Measurements from ENCODE around the gene RNF146.
"Not testable (repeated sequence)": the region's sequence is repeated elsewhere in the genome, so short reads cannot be mapped to it uniquely, and the experiment has no call there.

The RNF146 gene

DNA sequence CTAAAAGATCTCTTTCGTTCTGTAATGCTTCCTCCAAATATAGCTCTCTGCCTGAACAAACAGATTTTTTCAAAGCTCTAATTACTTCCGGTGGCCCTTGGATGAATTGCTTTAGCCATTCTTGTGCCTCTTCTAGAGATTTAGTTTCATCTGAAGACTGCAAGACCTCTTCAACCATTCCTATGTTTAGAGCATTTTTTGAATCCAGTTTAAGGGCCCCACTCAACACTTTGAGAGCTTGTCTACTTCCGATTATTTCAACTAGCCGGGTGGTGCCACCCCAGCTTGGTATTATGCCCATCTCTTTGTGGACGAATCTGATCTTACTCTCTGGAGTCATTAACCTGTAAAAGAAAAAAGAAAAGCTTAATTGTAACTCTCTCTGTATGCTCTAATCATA is 23.3 kb downstream of the RNF146 start:
- no peak for DNase-seq

GRCh38 chr6:127290391-127291265 is 24.0 kb downstream of the RNF146 start:
- no peak for DNase-seq

GRCh38 chr6:127291495-127291894 is 24.8 kb downstream of the RNF146 start:
- DNase-seq = no peak

- DNase-seq = no peak
These were observed 30.9 kb downstream of the RNF146 start for GRCh38 chr6:127297502-127298070.

GRCh38 chr6:127298475-127298874 is 31.8 kb downstream of the RNF146 start:
- no peak for DNase-seq

DNA sequence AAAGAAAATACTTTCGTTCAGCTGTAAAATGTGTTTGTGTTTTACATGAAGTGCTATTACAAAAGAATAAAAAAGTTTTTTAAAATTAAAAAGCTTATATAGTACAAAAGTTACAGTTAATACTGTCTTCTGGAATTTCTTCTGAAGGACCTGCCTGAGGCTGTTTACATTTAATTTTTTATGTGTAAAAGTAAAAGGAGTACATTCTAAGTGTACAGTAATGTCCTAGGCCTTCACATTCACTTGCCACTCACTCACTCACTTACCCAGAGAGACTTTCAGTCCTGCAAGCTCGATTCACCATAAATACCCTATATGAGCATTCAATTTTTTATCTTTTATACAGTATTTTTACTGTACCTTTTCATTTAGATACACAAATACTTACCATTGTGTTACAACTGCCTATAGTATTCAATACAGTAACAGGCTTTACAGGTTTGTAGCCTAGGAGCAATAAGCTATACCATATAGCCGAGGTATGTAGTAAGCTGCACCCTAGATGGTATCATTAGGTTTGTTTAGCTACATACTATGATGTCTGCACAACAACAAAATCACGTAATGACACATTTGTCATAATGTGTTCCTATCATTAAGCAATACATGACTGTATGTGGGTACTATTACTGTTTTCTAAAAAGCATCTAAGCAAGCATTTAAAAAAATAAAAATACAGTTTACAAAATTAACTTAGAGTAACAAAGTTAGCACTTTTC is 33.0 kb downstream of the RNF146 start:
- no peak for DNase-seq

- no peak for DNase-seq
These were observed 33.7 kb downstream of the RNF146 start for GRCh38 chr6:127300411-127300810.

DNA sequence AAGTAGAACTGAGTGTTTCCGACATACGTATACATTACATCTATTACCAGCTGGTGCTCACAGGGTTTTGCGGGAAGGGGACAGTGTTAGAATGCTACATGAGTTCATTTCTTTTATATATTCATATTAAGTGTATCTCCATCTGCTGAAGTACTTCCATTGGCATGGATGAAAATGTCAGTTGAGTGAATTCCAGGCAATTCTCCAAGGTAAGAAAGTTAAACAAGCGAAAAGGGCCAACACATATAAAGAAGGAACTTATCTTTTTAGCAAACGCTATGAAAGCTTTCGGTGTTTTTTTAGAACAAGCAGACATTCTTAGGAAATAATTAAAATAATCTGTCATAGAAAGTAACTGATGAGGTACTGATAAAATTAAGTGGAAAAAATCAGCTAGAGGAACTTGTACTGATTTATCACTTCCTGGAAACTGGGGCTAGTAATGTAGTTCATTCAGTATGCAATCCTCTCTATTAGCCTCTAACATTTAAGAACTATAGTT is 34.6 kb downstream of the RNF146 start:
- DNase-seq = no peak

DNA sequence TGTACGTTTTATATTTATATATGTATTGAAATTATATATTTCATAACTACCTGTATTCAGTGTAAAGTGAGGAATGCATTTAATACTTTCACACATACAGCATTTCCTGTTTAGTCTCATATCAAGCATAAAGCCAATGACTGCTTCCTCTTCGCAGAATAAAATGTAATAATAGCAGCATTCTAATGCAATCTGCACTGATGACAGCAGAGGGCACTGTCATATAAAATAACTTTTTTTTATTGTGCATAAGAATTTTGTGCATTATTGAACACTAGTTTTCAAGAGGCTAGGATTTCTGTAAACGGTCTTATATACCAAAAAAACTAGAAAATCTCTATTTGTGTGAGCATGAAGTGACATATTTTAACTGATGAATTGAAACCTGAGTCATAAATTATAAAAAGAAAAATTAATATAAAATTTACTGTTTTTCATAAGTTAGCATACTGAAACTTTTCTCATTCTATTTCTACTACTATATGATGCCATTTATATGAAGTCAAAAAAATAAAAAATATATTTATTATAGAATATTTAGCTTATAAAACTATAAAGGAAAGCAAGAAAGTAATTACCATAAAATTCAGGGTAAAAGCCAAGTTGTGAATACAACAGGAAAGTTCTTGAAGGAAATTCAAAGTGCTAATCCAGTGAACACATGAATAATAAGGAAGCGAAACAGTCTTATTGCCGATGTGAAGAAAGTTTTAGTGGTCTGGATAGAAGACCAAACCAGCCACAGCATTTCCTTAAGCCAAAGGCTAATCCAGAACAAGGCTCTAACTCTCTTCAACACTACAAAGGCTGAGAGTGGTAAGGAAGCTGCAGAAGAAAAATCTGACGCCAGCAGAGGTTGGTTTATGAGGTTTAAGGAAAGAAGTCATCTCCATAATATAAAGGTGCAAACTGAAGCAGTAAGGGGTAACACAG is 36.3 kb downstream of the RNF146 start:
- DNase-seq = no peak

DNA sequence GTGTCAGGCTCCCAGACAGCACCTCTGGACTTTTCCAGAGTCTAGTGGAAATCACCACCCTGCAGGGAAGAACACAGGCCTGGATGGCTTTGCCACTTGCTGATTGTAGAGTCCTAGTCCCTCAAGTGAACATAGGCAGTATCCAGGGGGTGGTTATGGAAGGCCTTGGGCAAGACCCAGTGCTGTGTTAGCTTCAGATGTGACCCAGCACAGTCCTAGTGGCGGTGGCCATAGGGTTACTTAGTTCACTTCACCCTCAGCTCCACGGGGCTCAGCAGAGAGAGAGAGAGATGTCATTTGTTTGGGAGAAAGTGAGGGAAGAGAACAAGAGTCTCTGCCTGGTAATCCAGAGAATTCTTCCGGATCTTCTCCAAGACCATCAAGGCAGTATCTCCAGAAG is 37.3 kb downstream of the RNF146 start:
- DNase-seq = no peak

GRCh38 chr6:127305741-127306140 is 39.1 kb downstream of the RNF146 start:
- no peak for DNase-seq

DNA sequence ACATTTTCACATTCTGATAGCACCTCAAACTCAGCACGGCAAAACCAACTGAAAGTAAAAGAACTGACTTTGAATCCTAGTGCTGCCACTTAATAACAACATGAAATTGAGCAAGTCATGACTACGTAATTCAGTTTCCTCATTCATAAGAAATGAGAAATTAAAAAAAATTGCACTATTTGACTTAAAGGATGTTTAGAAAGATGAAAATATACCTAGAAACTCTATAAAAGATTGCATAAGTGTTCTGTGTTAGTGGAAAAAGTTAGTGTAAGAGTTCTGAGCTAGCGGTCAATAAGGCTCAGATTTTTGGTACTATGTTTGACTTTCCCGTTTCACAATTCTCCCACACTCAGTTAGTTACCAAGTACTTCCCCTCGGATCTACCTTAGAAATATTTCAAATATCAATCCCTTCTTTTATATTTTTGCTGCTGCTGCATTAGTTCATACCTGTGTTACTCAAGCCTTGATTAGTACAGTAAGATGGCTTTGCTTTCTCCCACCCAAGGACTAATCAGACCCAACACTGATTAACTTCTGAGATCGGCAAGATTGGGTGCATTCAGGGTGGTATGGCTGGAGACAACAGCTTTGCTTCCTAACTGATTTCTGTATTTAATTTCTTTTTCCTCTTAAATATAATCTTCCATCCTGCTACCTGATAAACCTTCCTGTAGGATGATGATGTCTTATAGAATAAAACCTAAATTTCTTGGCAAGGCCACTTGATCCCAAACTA is 50.9 kb downstream of the RNF146 start:
- no peak for DNase-seq

GRCh38 chr6:127319686-127320085 is 53.0 kb downstream of the RNF146 start:
- DNase-seq = no peak

GRCh38 chr6:127328043-127328609 is 61.5 kb downstream of the RNF146 start:
- DNase-seq = no peak

DNA sequence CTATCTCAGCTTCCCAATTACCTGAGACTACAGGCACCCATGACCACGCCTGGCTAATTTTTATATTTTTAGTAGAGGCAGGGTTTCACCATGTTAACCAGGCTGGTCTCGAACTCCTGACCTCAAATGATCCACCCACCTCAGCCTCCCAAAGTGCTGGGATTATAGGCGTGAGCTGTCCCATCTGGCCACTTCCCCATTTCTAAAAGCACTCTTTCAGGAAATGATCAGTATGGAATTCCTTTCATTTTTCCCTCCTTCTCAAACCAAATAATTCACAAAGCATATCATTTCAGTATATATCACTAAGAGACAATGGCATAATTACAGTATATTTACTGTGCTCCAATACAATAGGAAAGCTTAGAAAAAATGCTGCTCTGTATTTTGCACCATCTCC is 64.6 kb downstream of the RNF146 start:
- not testable (repeated sequence) for DNase-seq

- no peak for DNase-seq
These were observed 65.8 kb downstream of the RNF146 start for GRCh38 chr6:127332383-127332961.
